Hematopoietic multipotent progenitor cell treated with erythropoietin and hydrocortisone succinate and interleukin-3 and kit ligand, for 15 days (in vitro differentiated cells): ENCODE results near the gene RCOR2.

ENCODE experiments used
- DNase-seq: peaks from one replicate; pipeline ENCODE4 v3.0.0-alpha.2; 2015; ENCODE audit warnings: low spot score

The RCOR2 gene

GRCh38 chr11:63907063-63907462 lies 9.9 kb downstream of the RCOR2 start:
- no peak for DNase-seq

- peak; percentile 24 for DNase-seq
Measured at GRCh38 chr11:63906585-63906984, 10.4 kb downstream of the RCOR2 start.

DNA sequence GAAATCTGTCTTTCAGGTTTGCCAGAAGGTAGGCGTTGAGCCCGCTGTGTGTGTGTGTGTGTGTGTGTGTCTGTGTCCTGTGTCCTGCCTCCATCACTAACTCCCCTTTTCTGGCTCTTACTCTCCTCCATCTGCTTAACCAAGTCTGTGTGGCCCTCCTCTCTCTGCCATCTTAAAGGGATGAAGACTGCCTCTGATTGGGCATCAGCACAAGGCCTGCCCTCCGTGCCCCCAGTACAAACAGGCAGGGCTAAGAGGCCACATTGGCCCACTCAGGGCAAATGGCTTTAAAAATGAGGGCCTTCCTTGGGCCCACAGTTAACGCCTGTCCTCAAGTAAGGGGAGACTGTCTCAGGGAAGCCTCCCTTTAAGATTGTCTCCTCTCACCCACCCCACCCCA lies 10.9 kb downstream of the RCOR2 start:
- DNase-seq, result no peak

DNA sequence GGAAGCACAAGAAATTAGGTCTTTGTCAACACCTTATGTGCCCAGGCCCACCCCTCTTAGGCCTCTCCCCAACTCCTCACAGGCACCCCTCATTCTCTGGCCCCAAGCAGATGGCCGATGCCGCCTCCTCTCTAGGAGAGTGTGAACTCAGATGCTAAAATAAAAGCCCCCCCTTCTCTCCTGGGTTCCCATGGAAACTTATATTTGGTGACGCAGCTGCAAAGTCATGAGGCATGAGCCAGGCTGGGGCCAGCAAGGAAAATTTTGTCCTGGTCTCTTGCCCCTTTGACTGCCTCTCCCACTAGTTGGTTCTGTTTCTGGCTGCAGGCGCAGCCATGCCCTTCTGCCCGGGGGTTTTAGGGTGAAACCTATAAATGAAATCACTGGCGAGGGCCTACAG lies 11.8 kb downstream of the RCOR2 start:
- no peak for DNase-seq

DNA sequence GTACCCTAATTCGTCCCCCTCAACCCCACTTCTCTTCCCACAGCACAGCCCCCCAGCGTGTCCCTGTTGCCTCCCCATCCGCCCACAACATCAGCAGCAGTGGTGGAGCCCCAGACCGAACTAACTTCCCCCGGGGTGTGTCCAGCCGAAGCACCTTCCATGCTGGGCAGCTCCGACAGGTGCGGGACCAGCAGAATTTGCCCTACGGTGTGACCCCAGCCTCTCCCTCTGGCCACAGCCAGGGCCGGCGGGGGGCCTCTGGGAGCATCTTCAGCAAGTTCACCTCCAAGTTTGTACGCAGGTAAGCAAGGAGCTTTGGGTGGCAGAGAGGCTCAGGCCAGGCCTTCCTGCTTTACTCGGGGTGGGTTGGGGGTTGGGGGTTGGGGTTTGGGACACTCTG lies 12.2 kb downstream of the RCOR2 start:
- no peak for DNase-seq

- DNase-seq, result no peak
Measured at GRCh38 chr11:63903884-63904283, 13.1 kb downstream of the RCOR2 start.

DNA sequence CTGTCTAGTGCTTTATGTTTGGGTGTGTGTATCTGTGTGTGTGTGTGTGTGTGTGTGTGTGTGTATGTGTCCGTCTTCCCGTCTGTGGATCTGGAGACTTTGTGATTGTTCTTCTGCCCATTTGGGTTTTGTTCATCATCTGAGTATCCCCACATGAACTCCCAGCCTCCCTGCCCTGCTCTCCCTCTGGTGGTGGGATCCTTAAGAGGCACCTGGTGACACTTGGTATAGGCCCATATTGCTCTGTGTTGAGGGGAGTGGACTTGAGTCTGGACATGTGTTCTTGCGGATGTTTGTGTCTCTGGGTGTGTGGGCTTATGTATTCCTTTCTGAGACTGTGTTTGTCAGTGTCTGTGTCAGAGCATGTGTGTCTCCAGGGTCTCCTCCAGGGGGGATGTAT lies 15.3 kb downstream of the RCOR2 start:
- DNase-seq, result peak; percentile 11

GRCh38 chr11:63897459-63898146 lies 19.4 kb downstream of the RCOR2 start:
- DNase-seq, result no peak

DNA sequence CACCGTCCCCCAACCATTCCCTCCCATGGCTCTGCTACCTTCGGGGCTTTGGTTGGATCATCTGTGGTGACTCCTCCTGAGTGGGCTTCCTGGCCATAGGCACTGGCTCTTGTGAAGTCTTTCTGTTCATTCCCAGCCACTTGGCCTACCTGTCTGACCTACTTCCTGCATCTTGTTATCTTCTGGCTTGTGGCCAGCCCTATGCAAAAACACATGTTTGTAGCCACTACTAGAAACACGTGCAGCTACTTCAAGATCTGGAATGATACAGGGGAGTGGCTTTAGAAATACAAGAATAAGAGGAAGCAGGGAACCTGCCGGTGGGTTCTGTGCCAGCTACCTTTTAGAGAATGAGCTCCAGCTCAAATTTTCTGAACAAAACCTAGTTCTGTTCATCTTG lies 20.9 kb downstream of the RCOR2 start:
- no peak for DNase-seq

DNA sequence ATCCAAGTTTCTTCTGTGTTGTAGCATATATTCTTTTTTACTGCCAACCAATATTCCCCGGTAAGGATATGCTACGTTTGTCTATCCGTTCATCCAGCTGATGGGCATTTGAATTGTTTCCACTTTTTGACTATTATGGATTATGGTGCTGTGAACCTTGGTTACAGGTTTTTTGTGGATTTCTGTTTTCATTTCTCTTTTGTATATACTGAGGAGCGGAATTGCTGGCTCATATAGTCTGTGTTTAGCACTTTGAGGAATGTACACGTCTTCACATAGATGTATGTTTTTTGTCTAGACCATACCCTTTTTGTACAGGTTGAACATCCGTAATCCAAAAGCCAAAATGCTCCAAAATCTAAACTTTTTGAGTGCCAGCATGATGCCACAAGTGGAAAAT lies 23.6 kb downstream of the RCOR2 start:
- no peak for DNase-seq

DNA sequence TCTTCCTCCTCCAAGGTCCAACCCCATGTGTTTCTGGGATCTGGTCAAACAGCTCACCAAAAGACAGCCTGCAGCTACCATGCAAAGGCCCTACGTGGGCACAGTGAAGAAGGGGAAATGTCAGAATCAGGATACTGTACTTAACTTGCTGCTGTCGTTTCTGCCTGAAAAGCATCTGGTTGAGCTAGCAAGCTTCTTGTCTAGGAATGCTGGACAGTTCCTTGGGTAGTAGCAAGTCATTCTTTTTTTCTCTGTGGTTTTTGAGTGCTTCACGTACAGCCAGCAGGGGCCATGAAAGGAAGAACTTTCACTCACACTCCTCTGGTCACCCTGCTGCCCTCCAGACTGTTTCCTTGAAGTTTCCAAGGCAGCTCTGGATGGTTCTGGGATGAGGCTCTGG lies 24.7 kb downstream of the RCOR2 start:
- DNase-seq, result no peak

- no peak for DNase-seq
Measured at GRCh38 chr11:63890368-63890767, 26.6 kb downstream of the RCOR2 start.

DNA sequence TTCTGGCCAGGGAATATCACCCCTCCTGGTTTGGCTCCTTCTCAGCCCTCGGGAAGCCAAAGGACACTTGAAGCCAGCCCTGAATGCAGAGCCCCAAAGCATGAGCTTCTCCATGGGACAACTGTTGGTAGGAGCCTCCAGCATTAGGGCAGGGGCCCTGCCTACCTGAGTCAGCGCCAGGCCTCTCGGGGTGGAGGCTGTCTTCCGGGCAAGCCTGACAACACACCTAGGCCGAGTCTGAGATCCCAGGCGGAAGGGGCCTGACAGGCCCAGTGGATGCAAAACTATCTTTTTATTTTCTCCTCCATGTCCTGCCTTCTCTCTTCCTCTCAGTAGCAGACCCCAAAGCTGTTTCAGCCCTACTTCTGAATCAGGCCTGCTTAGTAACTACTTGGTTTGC lies 27.6 kb downstream of the RCOR2 start:
- DNase-seq, result no peak

DNA sequence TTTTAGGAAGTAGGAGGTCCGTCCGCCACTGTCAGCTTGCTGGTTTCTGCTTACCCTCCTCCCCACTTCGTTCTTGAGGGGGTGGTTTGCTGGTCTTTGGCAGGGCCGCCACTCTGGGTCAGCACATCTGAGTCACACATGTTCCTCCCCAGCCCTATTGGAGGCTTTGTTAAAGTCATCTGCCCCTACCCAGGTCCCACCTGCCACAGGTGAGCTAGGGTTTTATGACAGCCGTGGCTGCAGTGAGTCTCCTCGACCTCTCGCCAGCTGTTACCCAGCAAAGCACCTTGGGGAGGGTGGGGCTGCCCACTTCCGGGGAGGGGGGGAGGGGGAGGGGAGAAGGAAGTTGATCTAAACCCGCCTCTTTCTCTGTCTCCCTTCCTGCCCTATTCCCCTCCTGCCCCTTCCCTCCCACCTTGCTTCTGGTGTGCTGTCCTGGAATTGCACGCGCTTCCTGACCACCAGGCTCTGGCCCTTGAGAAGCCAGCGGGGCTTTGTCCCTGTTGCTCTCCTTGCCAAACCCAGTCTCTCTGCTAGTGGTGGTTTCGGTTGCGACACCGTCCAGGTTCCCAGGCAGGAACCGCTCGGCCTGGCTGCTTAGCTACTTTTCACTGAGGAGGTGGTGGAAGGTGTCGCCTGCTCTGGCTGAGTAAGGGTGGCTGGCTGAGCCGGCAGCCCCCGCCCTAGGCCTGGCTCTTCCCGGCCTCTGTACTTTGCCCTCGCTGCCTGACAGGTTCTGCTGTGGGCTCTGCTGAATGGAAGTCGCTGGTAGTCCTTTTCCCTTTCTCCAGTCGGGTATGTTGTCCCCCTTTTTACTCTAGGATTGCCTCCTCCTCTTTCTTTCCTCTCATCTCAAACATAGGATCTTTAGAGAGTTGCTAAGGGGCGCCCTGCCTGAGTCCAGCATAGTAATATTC lies 28.5 kb downstream of the RCOR2 start:
- DNase-seq, result peak; percentile 63

GRCh38 chr11:63887386-63887999 lies 29.5 kb downstream of the RCOR2 start:
- no peak for DNase-seq

DNA sequence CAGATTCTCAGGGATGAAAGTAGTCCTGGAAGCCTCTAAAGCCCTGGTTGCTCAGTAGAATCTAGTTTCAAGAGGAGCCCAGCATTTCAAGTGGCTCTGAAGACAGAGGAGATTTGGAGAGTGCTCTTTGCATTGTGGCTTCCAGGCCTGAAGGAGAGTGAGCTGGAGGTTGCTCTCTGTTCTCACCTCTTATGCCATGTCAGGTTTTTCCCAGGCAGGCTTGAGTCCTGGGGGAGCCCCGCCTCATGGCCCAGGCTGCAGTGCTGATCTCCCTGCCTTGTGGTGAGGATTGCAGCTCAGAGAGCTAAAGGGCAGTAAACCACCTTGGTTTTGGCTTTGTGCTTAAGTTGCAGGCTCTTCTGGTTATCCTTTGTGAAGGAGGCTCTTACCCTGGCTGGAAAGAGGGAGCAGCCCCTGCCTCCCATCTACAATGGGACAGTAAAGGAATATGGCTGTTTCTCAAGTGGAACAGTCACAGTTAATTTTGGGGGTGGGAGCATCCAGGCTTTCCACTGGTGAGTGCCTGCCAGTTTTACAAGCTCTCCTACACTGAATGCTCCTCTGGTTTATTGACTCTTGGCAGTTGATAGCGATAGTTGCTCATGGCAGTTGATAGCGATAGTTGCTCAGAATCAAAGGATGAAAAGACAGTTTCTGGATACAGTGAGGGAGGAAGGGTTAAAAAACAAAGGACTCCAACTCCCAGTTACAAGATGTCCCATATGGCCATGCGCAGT lies 32.6 kb downstream of the RCOR2 start:
- no peak for DNase-seq

GRCh38 chr11:63883791-63884190 lies 33.2 kb downstream of the RCOR2 start:
- no peak for DNase-seq

DNA sequence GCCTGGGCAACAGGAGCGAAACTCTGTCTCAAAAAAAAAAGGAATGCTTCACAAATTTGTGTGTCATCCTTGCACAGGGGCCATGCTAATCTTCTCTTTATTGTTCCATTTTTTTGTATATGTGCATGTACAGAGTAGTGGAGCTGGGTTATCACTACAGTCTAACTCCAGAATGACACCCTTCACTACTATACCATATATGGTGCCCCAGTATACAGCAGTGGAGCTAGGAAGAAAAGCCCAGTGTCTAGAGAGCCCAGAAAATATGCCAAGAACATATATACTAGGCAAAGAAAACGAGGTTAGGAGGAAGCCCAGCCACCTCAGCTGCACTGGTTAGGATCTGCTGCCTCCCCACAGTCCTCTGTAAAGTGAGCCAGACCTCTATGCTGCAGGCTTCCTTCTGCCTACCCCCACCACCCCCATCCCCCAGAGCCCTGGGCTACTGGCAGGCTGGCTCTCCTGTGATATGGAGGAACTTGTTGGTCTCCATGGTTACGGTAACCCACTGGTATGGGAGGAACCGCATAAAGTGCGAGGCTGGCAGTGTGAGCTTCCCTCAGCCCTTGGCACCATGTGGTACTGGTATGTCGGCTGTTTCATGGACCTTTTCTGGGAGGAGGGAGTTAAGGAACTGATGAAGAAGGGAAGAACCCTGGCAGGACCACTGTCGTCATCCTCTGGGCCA lies 34.3 kb downstream of the RCOR2 start:
- DNase-seq, result no peak

- DNase-seq, result no peak
Measured at GRCh38 chr11:63880403-63880790, 36.6 kb downstream of the RCOR2 start.

- no peak for DNase-seq
Measured at GRCh38 chr11:63879598-63880402, 37.2 kb downstream of the RCOR2 start.

- DNase-seq, result no peak
Measured at GRCh38 chr11:63877658-63878241, 39.2 kb downstream of the RCOR2 start.
